H1 (cell line): ENCODE results near the gene PCNX1. TPM values are rescaled to one million over a fixed set of nuclear protein-coding genes. Genes with fewer than 3 reads are reported as not detected.

Source experiments
- EZH2 ChIP-seq: fragments of 200-600 bp; sonication (generic); IDR thresholded peaks from 2 replicates; pipeline ENCODE4 v1.7.1; 2012; ENCODE audit warnings: low read depth, mild to moderate bottlenecking, moderate library complexity, low read length, inconsistent platforms; ENCODE audit not compliant: severe bottlenecking
- SP1 ChIP-seq: IDR thresholded peaks from 2 replicates; pipeline ENCODE4 v1.6.1; 2011; ENCODE audit warnings: low read depth, low read length
- polyA plus RNA-seq, 7 experiments: library from polyadenylated mRNA; depleted of rRNA in 3 of 7; stranded (reverse) in 5 of 7; unstranded in 2 of 7; fragments of >200 nt in 5 of 7; fragments of 200-250 nt in 2 of 7; gene quantifications; 1 replicate in 5 of 7; 2 replicates in 1 of 7; 4 replicates in 1 of 7; pipeline versions ENCODE4 v1.2.1 to v1.2.3, GENCODE V29; 2011 to 2013; ENCODE audit warnings: missing spikeins in 2 of 7, mixed read lengths in 2 of 7
- total RNA-seq: library from RNA; stranded (reverse); fragmentation: NEBNext Ultra II Directional; extraction: Animal tissue kit (Norgen Biotek cat#: 25700); gene quantifications from 2 replicates; pipeline ENCODE4 v1.2.1, GENCODE V29; 2021

PCNX1 gene
- total and polyA plus RNA-seq, 2 of the 8 experiments (the other 6 are each of a cell fraction or from before 2014, with no cell fraction given): 37.7 to 53.2 TPM

DNA sequence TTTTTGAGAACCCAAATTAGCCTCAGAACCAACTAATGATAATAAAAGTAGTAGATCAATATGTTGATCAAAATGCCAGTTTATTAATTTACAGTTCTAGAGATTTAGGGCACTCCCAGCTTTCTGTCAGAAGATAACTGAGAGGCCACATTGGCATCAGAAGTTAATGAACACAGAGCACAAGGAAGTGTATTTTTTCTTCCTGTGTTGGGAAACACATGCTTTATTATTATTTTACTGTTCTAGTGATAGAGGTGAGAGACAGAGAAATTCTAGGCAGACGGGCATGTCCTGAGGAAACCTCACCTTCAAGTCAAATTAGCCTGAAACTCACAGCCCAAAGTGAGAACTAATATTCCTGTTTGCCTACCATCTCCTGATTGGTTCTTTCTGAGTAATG is 213.7 kb downstream of the PCNX1 start (continued):
- TF ChIP-seq SP1: no peak
- TF ChIP-seq EZH2: no peak
